GM10248 (cell line): ENCODE results near the gene SPEG.

Source experiments
- CTCF ChIA-PET: fragments of 300-600 bp; sonication (Branson Sonifier 250); formaldehyde crosslinking; extraction: SDS; loops from one replicate; lab custom pipeline; 2021; ENCODE audit warnings: antibody characterized with exemption; lab: Yijun Ruan, JAX
- POLR2A ChIA-PET: fragments of 350-650 bp; sonication (Branson Sonifier 250); formaldehyde crosslinking; extraction: SDS; loops from one replicate; lab custom pipeline; 2020; ENCODE audit warnings: antibody characterized with exemption; lab: Yijun Ruan, JAX
- DNase-seq: peaks from one replicate; pipeline ENCODE4 v3.0.0; 2012; ENCODE audit errors: extremely low spot score
- TF ChIP-seq, protein P1 (sequence below): IDR thresholded peaks from 2 replicates; pipeline ENCODE4 v1.5.1; 2012; ENCODE audit warnings: mild to moderate bottlenecking, low read depth; ENCODE audit errors: extremely low read depth, missing control alignments, control extremely low read depth

SPEG gene

DNA sequence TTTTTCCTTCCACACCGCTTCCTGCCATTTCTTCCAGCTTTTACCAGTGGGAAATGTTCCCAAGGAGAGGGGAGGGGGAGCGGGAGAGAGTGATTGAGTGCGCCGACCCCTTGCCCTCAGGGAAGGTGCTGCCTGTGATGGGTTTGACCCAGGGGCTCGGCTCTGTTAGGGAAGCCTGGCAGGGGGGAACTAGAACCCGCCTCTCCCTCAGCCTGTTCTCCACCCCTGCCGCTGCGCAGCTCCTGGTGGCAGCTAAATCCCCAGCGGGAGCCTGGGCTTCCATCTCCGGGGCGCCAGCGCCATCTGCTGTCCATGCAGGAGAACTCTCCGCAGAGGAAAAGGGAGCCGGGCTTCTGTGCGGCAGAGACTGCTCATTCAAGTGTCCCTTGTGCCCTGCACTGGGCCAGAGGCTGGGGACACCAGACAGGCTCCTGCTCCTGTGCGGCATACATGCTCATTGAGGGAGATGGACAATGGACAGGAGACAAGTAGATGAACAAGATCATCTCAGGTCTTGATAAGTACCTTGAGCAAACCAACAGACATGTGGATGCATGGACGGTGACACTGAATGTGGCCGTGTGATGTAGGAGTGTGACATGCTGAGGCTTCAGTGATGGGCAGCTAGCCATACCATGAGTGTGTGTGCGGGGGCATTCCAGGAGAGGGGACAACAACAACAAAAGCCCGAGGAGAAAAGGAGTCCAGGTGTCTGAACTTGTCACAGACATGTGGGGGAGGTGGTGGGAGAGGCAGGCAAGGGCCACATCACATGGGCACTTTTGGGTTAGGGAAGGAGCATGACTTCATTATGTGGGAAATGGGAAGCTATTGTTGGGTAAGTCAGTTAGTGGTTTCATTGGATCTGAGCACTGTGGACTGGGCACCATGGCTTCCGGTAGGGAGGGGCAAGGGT, 95.7 kb downstream of the SPEG start:
- ChIA-PET CTCF (interaction anchor here (0.6 to 9.9 kb wide), 65 partner anchors 8 to 678 kb away, joined by 3 to 325 read pairs (median 4); partner anchors contain the start of genes ASIC4, CHPF, DNPEP and GMPPA), POLR2A (interaction anchor here (1.6 kb wide), 1 partner anchor 32 kb away, joined by 3 read pairs; the partner anchor contains the start of gene GMPPA)
- TF ChIP-seq, protein P1, sequence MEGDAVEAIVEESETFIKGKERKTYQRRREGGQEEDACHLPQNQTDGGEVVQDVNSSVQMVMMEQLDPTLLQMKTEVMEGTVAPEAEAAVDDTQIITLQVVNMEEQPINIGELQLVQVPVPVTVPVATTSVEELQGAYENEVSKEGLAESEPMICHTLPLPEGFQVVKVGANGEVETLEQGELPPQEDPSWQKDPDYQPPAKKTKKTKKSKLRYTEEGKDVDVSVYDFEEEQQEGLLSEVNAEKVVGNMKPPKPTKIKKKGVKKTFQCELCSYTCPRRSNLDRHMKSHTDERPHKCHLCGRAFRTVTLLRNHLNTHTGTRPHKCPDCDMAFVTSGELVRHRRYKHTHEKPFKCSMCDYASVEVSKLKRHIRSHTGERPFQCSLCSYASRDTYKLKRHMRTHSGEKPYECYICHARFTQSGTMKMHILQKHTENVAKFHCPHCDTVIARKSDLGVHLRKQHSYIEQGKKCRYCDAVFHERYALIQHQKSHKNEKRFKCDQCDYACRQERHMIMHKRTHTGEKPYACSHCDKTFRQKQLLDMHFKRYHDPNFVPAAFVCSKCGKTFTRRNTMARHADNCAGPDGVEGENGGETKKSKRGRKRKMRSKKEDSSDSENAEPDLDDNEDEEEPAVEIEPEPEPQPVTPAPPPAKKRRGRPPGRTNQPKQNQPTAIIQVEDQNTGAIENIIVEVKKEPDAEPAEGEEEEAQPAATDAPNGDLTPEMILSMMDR: peak; percentile 88
- DNase-seq: peak; percentile 91

DNA sequence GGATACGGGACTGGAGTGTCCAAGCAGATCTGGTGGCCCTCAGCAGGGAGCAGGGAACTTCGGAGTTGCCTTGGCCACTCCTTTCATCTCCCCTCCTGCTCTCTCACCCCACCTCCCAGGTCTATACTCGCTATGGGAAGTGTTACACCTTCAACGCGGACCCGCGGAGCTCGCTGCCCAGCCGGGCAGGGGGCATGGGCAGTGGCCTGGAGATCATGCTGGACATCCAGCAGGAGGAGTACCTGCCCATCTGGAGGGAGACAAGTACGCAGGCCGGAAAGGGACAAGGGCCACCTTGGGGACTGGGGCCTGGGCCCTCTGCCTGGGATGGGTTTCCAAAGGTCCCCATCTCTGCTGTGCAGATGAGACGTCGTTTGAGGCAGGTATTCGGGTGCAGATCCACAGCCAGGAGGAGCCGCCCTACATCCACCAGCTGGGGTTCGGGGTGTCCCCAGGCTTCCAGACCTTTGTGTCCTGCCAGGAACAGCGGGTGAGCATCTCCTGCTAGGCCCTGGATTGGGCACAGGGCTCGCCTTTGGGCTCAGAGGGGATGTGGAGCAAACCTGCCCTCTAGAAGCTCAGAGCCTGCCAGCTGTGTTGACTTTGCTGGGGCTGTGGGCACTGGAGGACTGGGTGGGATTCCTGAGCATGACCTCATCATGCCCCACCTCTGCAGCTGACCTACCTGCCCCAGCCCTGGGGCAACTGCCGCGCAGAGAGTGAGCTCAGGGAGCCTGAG, 97.2 kb downstream of the SPEG start:
- TF ChIP-seq, protein P1: no peak
- CTCF ChIA-PET: interaction anchor here (1.1 to 9.9 kb wide), 7 partner anchors 10 to 129 kb away, joined by 3 to 325 read pairs (median 77); partner anchors contain the start of genes CHPF, GMPPA and TMEM198
- DNase-seq: no peak
- POLR2A ChIA-PET: no interaction called here

DNA sequence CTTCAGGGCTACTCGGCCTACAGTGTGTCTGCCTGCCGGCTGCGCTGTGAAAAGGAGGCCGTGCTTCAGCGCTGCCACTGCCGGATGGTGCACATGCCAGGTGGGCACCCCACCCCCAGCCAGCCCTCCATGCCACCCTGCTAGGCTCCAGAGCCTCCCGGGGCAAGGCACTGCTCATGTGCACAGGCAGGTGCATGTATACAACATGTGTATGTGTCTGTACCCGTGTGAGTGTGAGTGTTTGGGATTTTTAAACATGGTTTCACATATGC, 97.7 kb downstream of the SPEG start:
- TF ChIP-seq, protein P1: no peak
- DNase-seq: no peak
- ChIA-PET CTCF (interaction anchor here (1.1 to 9.9 kb wide), 5 partner anchors 10 to 130 kb away, joined by 3 to 325 read pairs (median 80); partner anchors contain the start of genes CHPF, GMPPA and TMEM198), POLR2A (no interaction called here)

DNA sequence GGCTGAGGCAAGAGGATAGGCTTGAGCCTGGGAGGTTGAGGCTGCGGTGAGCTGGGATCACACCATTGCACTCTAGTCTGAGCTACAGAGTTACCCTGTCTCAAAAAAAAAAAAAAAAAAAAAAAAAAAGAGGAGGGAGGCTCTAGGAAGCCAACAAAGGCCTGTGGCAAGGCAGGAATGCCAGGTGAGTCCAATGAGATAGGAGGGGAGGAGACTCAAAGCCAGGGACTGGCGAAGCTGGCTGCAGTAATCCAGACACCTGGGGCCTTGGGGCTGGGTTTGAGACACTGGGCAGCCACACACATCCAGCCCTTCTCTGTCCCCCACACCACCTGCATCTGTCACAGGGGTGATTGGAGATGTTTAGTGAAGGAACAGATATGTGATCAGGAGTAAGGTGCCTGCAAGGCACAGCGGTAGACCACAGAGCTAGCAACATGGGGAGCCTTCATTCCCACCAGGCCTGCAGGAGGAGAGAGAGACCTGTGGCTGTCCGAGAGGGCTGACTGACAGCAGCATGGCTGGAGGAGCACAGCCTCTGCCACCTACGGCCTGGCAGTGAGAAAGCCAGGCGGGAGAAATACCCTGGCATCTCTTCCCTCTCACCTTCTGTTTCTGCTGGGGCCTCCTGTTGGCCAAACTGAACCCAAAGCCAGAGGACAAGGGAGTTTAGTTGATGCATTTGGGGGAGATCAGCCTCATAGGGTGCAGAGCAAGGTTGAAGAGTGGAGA, 99.5 kb downstream of the SPEG start:
- TF ChIP-seq, protein P1: no peak
- ChIA-PET POLR2A (no interaction called here), CTCF (interaction anchor here (1.1 to 2.2 kb wide), 9 partner anchors 7 to 73 kb away, joined by 3 to 6 read pairs (median 4); partner anchors contain the start of genes CHPF and TMEM198)
- DNase-seq: no peak

DNA sequence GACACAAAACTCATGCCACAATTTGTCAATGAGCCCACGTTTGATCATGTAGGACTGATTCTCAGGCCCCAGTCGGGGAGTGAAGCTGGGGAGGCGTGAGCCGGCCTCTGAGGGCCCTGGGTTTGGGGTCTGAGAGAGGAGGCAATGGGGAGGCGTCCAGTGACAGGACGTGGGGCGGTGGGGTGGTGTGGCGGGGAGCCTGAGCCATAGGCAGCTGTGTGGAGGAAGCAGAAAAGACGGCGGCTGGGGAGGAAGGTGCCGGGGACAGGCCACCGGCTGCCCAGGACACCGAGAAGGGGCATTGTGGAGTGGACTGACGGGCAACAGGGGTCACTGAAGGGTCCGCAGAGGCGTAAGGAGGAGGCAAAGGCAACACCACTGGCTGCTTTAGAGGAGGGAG, 101.8 kb downstream of the SPEG start:
- DNase-seq: no peak
- ChIA-PET POLR2A (no interaction called here), CTCF (no interaction called here)
- TF ChIP-seq, protein P1: no peak
